ENCODE data around the gene NAT8L.

Gene NAT8L

DNA sequence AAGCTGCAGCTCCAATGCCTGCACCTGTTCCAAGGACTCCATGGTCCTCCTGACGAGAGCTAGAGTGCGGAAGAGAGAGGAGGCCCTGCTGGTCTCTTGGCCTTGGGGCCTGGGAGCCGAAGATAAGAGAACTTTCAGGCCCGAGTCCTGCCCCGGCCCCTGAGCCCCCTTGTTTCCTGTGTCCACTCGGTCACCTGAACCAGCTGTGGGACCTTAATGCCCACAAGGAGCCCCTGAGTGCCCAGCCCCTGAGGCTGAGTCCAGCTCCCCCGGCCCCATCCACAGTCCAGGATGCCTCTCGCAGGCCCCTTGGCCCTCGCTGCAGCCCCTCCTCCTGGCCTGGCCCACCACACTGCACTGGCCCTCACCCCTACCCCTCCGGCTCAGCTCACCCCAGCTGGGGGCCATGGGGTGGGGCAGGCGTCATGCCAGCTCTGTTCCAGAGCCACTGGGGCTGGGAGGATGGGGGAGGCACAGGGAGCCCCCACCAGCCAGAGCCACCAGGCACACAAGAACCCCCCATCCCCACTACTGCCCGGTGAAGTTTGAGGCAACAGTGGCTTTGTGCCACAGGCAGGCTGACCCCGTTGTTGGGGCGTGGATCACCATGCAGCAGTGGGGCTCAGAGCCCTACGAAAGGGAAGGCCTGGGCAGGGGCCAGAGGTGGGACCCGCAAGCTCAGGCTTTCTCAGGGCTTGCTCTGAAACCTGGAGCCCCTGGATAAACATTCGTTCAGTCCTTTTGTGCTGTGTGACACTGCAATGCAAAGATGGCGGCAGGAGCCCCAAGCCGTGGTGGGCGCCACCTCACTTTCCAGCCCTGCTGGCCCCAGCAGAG is 14.1 kb downstream of the NAT8L start:
- no peak overlapping the region for H3K27ac ChIP-seq (ENCODE audit: low read depth, low read length)
- peaks cover 11% of the 10 kb centered on the region; the same call in 1 of the 2 replicates for H3K4me1 ChIP-seq (ENCODE audit: control insufficient read depth, insufficient read depth, low read length)
- H3K9ac ChIP-seq (ENCODE audit: low read depth, low read length): no peak overlapping the region
- no peak overlapping the region for H3K4me3 ChIP-seq (ENCODE audit: low read depth, low read length)
- H3K36me3 ChIP-seq (ENCODE audit: control insufficient read depth, insufficient read depth, low read length): no peaks in the 10 kb centered on the region
- H3K27me3 ChIP-seq (ENCODE audit: control insufficient read depth, insufficient read depth, low read length): no peaks in the 10 kb centered on the region
- no peaks in the 10 kb centered on the region for H3K9me3 ChIP-seq (ENCODE audit: control insufficient read depth, insufficient read depth, low read length)

DNA sequence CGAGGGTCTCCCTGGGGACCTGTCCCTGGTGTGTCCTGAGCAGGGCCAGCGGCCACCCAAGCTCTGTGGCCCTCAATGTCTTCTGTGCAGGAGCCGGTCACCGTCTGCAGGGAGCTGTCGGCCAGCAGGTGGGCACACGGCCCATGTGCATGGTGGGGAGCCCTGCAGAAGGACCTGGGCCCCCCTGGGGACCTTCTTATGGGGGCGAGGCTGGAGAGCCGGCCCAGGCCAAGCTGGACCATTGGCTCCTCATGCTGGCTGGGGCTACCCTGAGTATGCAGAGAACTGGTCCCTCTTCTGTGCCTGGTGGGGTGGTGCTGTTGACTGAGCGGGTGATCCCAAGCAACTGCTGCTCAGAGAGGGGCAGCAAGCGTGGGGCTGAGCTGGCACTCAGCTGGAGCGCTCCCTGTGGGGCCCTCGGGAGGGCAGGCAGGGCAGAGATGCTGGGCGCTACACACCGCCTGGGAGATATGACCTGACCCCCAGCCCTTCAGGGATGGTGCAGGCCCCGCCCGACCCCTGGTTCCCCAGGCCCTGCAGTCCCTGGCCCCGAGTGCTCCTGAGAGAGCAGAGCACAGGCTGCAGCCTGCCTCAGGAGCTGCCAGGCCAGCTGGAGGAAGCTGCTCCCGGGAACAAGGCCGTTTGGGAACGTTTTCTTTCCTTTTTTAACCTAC is 14.8 kb downstream of the NAT8L start:
- no peaks in the 10 kb centered on the region for H3K36me3 ChIP-seq (ENCODE audit: control insufficient read depth, insufficient read depth, low read length)
- no peak overlapping the region for H3K27ac ChIP-seq (ENCODE audit: low read depth, low read length)
- H3K4me3 ChIP-seq (ENCODE audit: low read depth, low read length): no peak overlapping the region
- H3K9ac ChIP-seq (ENCODE audit: low read depth, low read length): no peak overlapping the region
- H3K27me3 ChIP-seq (ENCODE audit: control insufficient read depth, insufficient read depth, low read length): no peaks in the 10 kb centered on the region
- no peaks in the 10 kb centered on the region for H3K9me3 ChIP-seq (ENCODE audit: control insufficient read depth, insufficient read depth, low read length)
- H3K4me1 ChIP-seq (ENCODE audit: control insufficient read depth, insufficient read depth, low read length): peaks cover 11% of the 10 kb centered on the region; the same call in 1 of the 2 replicates

DNA sequence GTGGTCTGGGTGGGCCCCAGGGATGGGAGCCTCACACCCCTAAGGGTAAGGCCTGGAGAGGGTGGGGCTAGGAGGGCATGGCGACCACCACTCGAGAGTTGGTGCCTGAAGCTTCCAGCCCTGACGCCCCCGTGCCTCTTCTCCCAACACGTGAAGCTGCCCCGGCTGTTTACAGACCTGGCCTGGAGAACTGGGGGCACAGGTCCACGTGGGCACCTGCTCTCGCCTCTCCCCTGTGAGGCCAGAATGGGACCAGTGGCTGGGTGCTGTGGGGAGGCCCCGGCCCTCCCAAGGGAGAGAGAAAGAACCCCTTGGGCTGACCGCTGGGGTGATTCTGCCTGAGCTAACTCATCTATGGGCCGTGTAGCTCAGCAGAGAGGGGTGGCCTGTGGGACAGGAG is 15.5 kb downstream of the NAT8L start:
- Histone ChIP-seq H3K27me3 (ENCODE audit: control insufficient read depth, insufficient read depth, low read length) (no peaks in the 10 kb centered on the region), H3K27ac (ENCODE audit: low read depth, low read length) (no peak overlapping the region), H3K36me3 (ENCODE audit: control insufficient read depth, insufficient read depth, low read length) (no peaks in the 10 kb centered on the region), H3K9ac (ENCODE audit: low read depth, low read length) (no peak overlapping the region), H3K9me3 (ENCODE audit: control insufficient read depth, insufficient read depth, low read length) (no peaks in the 10 kb centered on the region), H3K4me3 (ENCODE audit: low read depth, low read length) (no peak overlapping the region), H3K4me1 (ENCODE audit: control insufficient read depth, insufficient read depth, low read length) (peaks cover 11% of the 10 kb centered on the region; the same call in 1 of the 2 replicates)

DNA sequence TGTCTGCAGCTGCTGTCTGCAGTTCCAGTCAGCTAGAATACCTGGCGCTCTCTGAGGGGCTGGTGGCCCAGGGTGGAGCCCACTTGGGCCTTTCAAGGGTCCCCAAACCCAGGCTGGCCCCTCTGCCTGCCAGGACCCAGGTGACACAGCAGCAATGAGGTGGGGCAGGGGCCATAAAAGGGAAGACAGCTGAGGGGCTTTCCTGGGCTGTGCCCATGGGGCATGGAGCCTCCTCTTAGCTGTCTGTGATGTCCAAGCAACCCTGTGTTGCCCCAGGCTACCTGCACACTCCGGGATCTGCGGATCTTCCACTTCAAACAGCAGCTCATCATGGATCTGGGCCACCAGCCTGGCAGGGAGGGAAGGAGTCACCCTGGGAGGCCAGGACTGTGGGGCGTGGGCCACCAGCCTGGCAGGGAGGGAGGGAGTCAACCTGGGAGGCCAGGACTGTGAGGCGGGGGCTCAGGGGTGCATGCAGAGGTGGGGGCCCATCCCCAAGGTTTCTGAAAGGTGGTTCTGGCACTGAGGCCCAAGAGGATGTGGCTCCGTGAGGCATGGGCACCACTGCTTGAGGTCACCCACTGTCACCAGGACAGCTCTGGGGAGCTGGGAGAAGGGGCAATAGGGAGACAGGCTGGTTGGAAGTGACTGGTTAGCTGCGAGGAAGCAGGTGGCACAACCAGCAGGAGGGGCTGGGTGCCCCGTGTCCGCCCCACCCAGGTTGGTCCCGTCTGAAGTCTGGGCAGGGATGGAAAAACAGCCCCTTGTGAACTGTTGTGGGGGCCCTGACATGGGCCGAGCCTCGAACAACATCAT is 16.3 kb downstream of the NAT8L start:
- no peaks in the 10 kb centered on the region for H3K27me3 ChIP-seq (ENCODE audit: control insufficient read depth, insufficient read depth, low read length)
- no peak overlapping the region for H3K27ac ChIP-seq (ENCODE audit: low read depth, low read length)
- no peak overlapping the region for H3K4me3 ChIP-seq (ENCODE audit: low read depth, low read length)
- H3K36me3 ChIP-seq (ENCODE audit: control insufficient read depth, insufficient read depth, low read length): no peaks in the 10 kb centered on the region
- H3K4me1 ChIP-seq (ENCODE audit: control insufficient read depth, insufficient read depth, low read length): peaks cover 11% of the 10 kb centered on the region; the same call in 1 of the 2 replicates
- no peak overlapping the region for H3K9ac ChIP-seq (ENCODE audit: low read depth, low read length)
- H3K9me3 ChIP-seq (ENCODE audit: control insufficient read depth, insufficient read depth, low read length): no peaks in the 10 kb centered on the region

DNA sequence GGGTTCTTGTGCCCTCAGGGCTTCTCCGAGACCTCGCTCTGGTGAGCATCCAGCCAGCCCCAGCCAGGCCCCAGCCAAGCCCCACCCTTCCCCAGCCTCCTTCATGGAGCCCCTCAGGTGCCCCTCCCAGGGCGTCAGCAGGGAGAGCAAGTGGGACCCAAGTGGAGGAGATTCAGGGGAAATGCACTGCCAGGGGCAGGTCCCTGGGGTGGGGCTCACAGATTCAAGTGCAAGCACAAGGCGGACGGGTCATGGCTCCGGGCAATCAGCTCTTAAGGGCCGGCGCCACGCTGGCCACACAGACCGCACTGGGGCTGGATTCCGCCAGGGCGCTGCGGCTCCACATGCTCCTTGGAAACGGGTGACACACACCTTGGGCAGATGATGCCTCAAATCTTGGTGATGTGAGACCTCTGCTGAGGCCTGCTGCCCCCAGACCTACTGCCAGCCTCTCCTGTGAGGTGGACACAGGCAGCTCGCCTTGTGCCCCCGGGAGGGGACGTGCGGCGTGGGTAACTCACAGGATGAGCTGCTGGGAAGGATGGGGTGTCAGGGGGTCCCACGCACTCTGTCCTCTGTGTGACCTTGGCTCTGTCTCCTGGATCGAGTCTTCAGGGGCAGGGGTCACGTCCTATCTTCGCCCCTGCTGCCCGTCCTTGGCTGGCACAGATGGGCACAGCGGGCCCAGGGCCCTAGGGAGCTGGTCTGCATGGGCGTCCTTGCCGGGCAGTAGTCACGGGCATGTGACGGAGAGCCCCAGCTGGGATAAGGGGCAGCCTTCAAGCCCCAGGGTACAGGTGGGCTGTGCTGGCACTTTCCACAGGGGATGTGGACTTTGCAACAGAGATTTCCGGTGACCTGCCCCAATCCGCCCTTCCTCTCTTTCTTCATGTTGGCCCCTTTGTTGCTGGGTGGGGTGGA is 17.1 kb downstream of the NAT8L start:
- no peak overlapping the region for H3K27ac ChIP-seq (ENCODE audit: low read depth, low read length)

DNA sequence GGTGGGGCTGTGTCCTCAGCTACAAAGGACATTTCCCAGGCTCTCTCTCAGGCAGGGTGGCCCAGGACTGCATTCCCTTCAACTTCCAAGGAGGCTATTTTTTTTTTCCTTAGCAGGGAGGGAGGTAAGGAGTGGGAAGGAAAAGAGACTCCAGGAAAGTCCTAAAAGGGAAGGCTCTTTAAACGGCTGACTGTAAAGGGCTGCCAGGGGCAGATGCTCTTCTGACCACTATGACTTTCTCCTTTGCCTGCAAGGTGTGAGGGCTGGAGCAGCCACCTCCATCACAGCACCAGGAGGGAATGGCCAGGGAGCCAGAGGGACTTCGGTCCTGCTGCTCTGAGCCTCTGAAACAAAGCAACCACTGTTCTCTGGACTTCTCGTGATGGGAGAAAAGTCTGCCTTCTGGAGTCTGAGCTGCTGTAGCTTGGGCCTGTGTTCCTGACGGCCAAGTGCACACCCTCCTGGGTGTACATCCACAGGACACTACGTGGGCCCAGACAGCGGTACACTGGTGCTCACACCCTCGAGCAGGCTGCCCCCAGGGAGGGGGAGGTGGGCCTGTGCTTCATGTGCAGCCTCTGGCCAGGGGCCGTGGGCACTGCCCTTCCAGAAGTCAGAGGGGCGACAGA is 17.9 kb downstream of the NAT8L start:
- Histone ChIP-seq H3K9ac (ENCODE audit: low read depth, low read length) (no peak overlapping the region), H3K36me3 (ENCODE audit: control insufficient read depth, insufficient read depth, low read length) (no peaks in the 10 kb centered on the region), H3K27ac (ENCODE audit: low read depth, low read length) (no peak overlapping the region), H3K9me3 (ENCODE audit: control insufficient read depth, insufficient read depth, low read length) (no peaks in the 10 kb centered on the region), H3K27me3 (ENCODE audit: control insufficient read depth, insufficient read depth, low read length) (no peaks in the 10 kb centered on the region), H3K4me3 (ENCODE audit: low read depth, low read length) (no peak overlapping the region), H3K4me1 (ENCODE audit: control insufficient read depth, insufficient read depth, low read length) (peaks cover 2% of the 10 kb centered on the region; the same call in 1 of the 2 replicates)

More for the DNA sequence above, 17.1 kb downstream of the NAT8L start:
- H3K9me3 ChIP-seq (ENCODE audit: control insufficient read depth, insufficient read depth, low read length): no peaks in the 10 kb centered on the region
- no peak overlapping the region for H3K9ac ChIP-seq (ENCODE audit: low read depth, low read length)
- H3K36me3 ChIP-seq (ENCODE audit: control insufficient read depth, insufficient read depth, low read length): no peaks in the 10 kb centered on the region
- no peaks in the 10 kb centered on the region for H3K27me3 ChIP-seq (ENCODE audit: control insufficient read depth, insufficient read depth, low read length)
- H3K4me3 ChIP-seq (ENCODE audit: low read depth, low read length): no peak overlapping the region
- H3K4me1 ChIP-seq (ENCODE audit: control insufficient read depth, insufficient read depth, low read length): peaks cover 10% of the 10 kb centered on the region; the same call in 1 of the 2 replicates

DNA sequence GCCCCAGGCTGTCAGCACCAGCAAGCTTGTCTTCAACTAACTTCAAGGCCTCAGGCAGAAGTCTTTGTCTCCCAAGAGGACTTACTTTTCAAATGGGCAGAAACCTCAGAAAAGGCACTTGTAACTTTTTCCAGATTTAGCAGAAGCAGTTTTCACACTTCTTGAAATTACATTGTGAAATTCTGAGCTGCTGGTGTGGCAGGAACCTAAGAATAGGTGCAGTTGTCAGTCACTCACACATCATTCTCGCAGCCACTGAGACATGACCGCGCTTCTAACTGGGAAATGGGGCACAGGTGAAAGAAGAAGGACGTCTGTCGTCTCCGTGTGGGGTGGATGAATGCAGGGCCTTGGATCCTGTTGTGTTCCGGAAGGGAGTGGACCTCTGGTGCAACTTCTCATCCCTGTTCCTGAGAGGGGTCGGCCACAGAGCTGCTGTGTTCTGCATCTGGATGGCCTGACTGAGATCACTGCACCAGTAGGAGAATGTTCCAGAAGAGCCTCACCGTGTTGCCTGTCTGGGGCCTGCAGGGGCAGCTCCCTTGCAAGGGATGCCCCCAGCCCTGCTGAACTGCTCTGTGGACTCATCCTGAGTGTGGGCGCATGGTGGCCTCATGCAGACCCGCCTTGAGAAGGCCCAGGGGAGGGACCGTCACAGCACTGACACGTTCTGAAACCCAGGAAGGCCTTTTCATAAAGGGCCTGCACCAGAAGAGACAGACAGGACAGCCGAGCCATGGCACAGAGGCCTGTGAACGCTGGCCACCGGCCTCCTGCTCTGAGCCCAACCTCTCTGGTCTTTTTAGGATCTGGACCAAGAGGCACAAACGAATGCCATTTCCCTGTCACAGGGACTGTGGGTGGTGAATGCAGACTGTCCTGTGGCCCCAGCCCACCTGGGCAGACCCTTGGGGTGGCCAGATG is 18.7 kb downstream of the NAT8L start:
- no peaks in the 10 kb centered on the region for H3K27me3 ChIP-seq (ENCODE audit: control insufficient read depth, insufficient read depth, low read length)
- no peak overlapping the region for H3K4me3 ChIP-seq (ENCODE audit: low read depth, low read length)
- no peaks in the 10 kb centered on the region for H3K4me1 ChIP-seq (ENCODE audit: control insufficient read depth, insufficient read depth, low read length)
- H3K36me3 ChIP-seq (ENCODE audit: control insufficient read depth, insufficient read depth, low read length): no peaks in the 10 kb centered on the region
- H3K27ac ChIP-seq (ENCODE audit: low read depth, low read length): no peak overlapping the region
- H3K9me3 ChIP-seq (ENCODE audit: control insufficient read depth, insufficient read depth, low read length): no peaks in the 10 kb centered on the region
- H3K9ac ChIP-seq (ENCODE audit: low read depth, low read length): no peak overlapping the region

DNA sequence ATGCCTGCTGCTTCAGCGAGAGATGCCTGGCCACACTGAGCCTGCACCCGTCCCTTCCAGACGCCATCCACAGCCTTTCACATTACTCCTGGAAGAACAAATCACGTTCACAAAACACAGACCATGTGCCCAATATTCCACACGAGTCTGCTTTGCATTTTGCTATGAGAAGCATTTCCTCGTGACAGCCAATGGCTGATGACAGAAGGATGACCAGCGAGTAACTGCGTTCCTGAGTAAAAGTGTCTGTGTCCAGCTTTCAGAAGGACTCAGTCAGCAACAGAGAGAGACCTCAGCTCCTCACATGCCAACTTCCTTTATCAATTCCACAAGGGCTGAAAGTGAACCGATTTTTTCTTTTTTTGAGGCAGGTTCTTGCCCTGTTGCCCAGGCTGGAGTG is 19.5 kb downstream of the NAT8L start:
- Histone ChIP-seq H3K9me3 (ENCODE audit: control insufficient read depth, insufficient read depth, low read length) (no peaks in the 10 kb centered on the region), H3K27ac (ENCODE audit: low read depth, low read length) (no peak overlapping the region), H3K27me3 (ENCODE audit: control insufficient read depth, insufficient read depth, low read length) (no peaks in the 10 kb centered on the region), H3K4me1 (ENCODE audit: control insufficient read depth, insufficient read depth, low read length) (no peaks in the 10 kb centered on the region), H3K4me3 (ENCODE audit: low read depth, low read length) (no peak overlapping the region), H3K36me3 (ENCODE audit: control insufficient read depth, insufficient read depth, low read length) (no peaks in the 10 kb centered on the region), H3K9ac (ENCODE audit: low read depth, low read length) (no peak overlapping the region)

DNA sequence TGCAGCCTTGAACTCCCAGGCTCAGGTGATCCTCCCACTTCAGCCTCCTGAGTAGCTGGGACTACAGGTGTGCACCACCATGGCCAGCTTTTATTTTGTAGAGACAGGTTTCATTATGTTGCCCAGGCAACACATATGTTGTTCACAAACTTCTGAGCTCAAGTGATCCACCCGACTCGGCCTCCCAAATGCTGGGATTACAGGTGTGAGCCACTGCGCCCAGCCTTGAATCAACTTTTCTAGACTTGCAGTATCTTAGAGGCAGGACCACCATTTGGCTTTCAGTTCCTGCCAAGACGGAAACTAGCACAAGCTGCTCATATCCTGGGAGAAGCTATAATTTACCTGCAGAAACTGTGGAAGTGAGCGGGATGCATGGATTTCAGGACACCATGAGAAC is 19.9 kb downstream of the NAT8L start:
- H3K36me3 ChIP-seq (ENCODE audit: control insufficient read depth, insufficient read depth, low read length): no peaks in the 10 kb centered on the region
- H3K9ac ChIP-seq (ENCODE audit: low read depth, low read length): no peak overlapping the region
- H3K4me1 ChIP-seq (ENCODE audit: control insufficient read depth, insufficient read depth, low read length): no peaks in the 10 kb centered on the region
- no peaks in the 10 kb centered on the region for H3K27me3 ChIP-seq (ENCODE audit: control insufficient read depth, insufficient read depth, low read length)
- H3K4me3 ChIP-seq (ENCODE audit: low read depth, low read length): no peak overlapping the region
- H3K9me3 ChIP-seq (ENCODE audit: control insufficient read depth, insufficient read depth, low read length): no peaks in the 10 kb centered on the region
- H3K27ac ChIP-seq (ENCODE audit: low read depth, low read length): no peak overlapping the region
